GM23338 (cell line): ENCODE results near the gene PML. TPM values are rescaled to one million over a fixed set of nuclear protein-coding genes. Genes with fewer than 3 reads are reported as not detected.

Experiments
- ATAC-seq: fragments of 200-7000 bp; cut with Tn5 transposase; 3 replicates; pipeline ENCODE4 v1.9.1; 2020
- DNase-seq: peaks from one replicate; pipeline ENCODE4 v3.0.0-alpha.2; 2015; ENCODE audit warnings: low spot score
- H2AFZ ChIP-seq: fragments of 200-600 bp; sonication (generic); 2 replicates; pipeline ENCODE4 v1.8.0; 2016; ENCODE audit warnings: antibody characterized with exemption, mild to moderate bottlenecking, moderate library complexity
- H3F3A ChIP-seq: fragments of 200-600 bp; sonication (generic); replicated peaks from 2 replicates; pipeline ENCODE4 v1.8.0; 2017; ENCODE audit warnings: antibody characterized with exemption, mixed run types, low read depth
- H3K27ac ChIP-seq: fragments of 200-600 bp; sonication (generic); 2 replicates; pipeline ENCODE4 v1.6.1; 2016; ENCODE audit warnings: low read depth
- H3K27me3 ChIP-seq: fragments of 200-600 bp; sonication (generic); 2 replicates; pipeline ENCODE4 v1.8.0; 2016; ENCODE audit warnings: mild to moderate bottlenecking, mixed run types, moderate library complexity; ENCODE audit not compliant: insufficient read depth
- H3K36me3 ChIP-seq: fragments of 200-600 bp; sonication (generic); 2 replicates; pipeline ENCODE4 v1.8.0; 2016; ENCODE audit warnings: mild to moderate bottlenecking; ENCODE audit not compliant: insufficient read depth
- H3K4me1 ChIP-seq: fragments of 200-600 bp; sonication (generic); 2 replicates; pipeline ENCODE4 v1.8.0; 2016; ENCODE audit warnings: mild to moderate bottlenecking, moderate library complexity; ENCODE audit not compliant: insufficient read depth
- H3K4me2 ChIP-seq: fragments of 200-600 bp; sonication (generic); 2 replicates; pipeline ENCODE4 v1.7.1; 2017; ENCODE audit warnings: mixed run types
- H3K4me3 ChIP-seq: fragments of 200-600 bp; sonication (generic); 2 replicates; pipeline ENCODE4 v1.6.1; 2016; ENCODE audit warnings: mixed run types
- H3K79me2 ChIP-seq: fragments of 200-600 bp; sonication (generic); replicated peaks from 2 replicates; pipeline ENCODE4 v1.8.0; 2017; ENCODE audit warnings: mild to moderate bottlenecking; ENCODE audit not compliant: insufficient read depth
- H3K9me2 ChIP-seq: fragments of 200-600 bp; sonication (generic); 2 replicates; pipeline ENCODE4 v1.8.0; 2017; ENCODE audit not compliant: insufficient read depth
- H4K20me1 ChIP-seq: fragments of 200-600 bp; sonication (generic); replicated peaks from 2 replicates; pipeline ENCODE4 v1.8.0; 2017; ENCODE audit warnings: mild to moderate bottlenecking; ENCODE audit not compliant: insufficient read depth
- H3K27ac Mint-ChIP-seq: 2 replicates; pipeline ENCODE4 v1.8.0; 2020; ENCODE audit warnings: inconsistent platforms, mild to moderate bottlenecking, moderate library complexity, mixed read lengths
- H3K27me3 Mint-ChIP-seq: 3 replicates; pipeline ENCODE4 v1.8.0; 2022; ENCODE audit warnings: low read depth, mild to moderate bottlenecking, moderate library complexity, mixed read lengths, inconsistent platforms; ENCODE audit not compliant: insufficient read depth, poor library complexity
- H3K36me3 Mint-ChIP-seq: 3 replicates; pipeline ENCODE4 v1.8.0; 2021; ENCODE audit warnings: low read depth, mild to moderate bottlenecking, inconsistent platforms, moderate library complexity, mixed read lengths
- H3K4me1 Mint-ChIP-seq: 3 replicates; pipeline ENCODE4 v1.8.0; 2020; ENCODE audit warnings: mild to moderate bottlenecking, inconsistent platforms, mixed read lengths
- H3K4me3 Mint-ChIP-seq: 3 replicates; pipeline ENCODE4 v1.8.0; 2021; ENCODE audit warnings: moderate library complexity, mild to moderate bottlenecking, inconsistent platforms, mixed read lengths
- H3K9me3 Mint-ChIP-seq: 3 replicates; pipeline ENCODE4 v1.8.0; 2020; ENCODE audit warnings: moderate library complexity, mild to moderate bottlenecking, inconsistent platforms, mixed read lengths
- EZH2 ChIP-seq: fragments of 200-600 bp; sonication (generic); IDR thresholded peaks from one replicate; pipeline ENCODE4 v1.8.0; 2017; ENCODE audit warnings: antibody characterized with exemption, mild to moderate bottlenecking, low read depth; ENCODE audit not compliant: unreplicated experiment
- ZNF114 ChIP-seq: fragments of 250-450 bp; sonication (Bioruptor Pico); IDR thresholded peaks from 2 replicates; pipeline ENCODE4 v1.5.0; 2020; ENCODE audit warnings: mild to moderate bottlenecking, moderate library complexity
- polyA plus RNA-seq: library from polyadenylated mRNA; unstranded; fragments of >200 nt; fragmentation: Nextera tagmentation; extraction: Ambion mirVana; gene quantifications from 2 replicates; pipeline ENCODE4 v1.2.1, GENCODE V29; 2016
- total RNA-seq: library from RNA; depleted of rRNA; stranded (reverse); fragments of >200 nt; shearing (Covaris generic); gene quantifications from 2 replicates; pipeline ENCODE4 v1.2.3, GENCODE V29; 2014
- TF ChIP-seq, protein P1 (sequence below): fragments of 250-450 bp; sonication (Bioruptor Pico); IDR thresholded peaks from 2 replicates; pipeline ENCODE4 v1.5.0; 2020; ENCODE audit warnings: mild to moderate bottlenecking, moderate library complexity
- TF ChIP-seq, protein P2 (sequence below): IDR thresholded peaks from 2 replicates; pipeline ENCODE4 v1.6.1; 2016; ENCODE audit warnings: antibody characterized with exemption
- TF ChIP-seq, protein P3 (sequence below), 2 experiments: fragments of 200-600 bp in 1 of 2; sonication (generic) in 1 of 2; conservative IDR thresholded peaks; 2 replicates each; pipeline versions ENCODE4 v1.5.1 to v1.6.1; 2016 to 2017; ENCODE audit warnings: antibody characterized with exemption in 2 of 2, low read depth in 2 of 2, mild to moderate bottlenecking in 2 of 2, moderate library complexity in 1 of 2

The PML gene
- total and polyA plus RNA-seq, 2 experiments from 2014 or later, result 19.0 to 73.1 TPM

DNA sequence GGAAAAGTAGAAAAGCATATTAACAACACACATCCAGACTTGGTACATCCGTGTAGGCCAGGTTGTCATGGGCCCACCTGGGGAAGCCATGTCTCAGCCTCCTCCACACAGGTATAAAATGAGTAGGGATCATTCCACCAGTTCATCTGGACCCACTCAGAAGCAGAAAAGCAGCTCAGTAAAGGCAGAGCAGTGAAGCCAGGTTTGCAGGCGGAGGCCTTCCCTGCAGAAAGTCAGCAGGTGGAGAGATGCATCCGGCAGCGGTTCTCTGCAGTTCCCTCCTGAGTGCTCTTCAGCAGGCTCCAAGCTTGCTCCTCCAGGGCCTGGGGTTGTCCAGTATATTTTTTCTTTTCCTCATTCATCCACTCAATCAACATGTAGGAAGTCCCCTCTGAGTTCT lies 46.1 kb upstream of the PML start (continued):
- TF ChIP-seq, protein P1, sequence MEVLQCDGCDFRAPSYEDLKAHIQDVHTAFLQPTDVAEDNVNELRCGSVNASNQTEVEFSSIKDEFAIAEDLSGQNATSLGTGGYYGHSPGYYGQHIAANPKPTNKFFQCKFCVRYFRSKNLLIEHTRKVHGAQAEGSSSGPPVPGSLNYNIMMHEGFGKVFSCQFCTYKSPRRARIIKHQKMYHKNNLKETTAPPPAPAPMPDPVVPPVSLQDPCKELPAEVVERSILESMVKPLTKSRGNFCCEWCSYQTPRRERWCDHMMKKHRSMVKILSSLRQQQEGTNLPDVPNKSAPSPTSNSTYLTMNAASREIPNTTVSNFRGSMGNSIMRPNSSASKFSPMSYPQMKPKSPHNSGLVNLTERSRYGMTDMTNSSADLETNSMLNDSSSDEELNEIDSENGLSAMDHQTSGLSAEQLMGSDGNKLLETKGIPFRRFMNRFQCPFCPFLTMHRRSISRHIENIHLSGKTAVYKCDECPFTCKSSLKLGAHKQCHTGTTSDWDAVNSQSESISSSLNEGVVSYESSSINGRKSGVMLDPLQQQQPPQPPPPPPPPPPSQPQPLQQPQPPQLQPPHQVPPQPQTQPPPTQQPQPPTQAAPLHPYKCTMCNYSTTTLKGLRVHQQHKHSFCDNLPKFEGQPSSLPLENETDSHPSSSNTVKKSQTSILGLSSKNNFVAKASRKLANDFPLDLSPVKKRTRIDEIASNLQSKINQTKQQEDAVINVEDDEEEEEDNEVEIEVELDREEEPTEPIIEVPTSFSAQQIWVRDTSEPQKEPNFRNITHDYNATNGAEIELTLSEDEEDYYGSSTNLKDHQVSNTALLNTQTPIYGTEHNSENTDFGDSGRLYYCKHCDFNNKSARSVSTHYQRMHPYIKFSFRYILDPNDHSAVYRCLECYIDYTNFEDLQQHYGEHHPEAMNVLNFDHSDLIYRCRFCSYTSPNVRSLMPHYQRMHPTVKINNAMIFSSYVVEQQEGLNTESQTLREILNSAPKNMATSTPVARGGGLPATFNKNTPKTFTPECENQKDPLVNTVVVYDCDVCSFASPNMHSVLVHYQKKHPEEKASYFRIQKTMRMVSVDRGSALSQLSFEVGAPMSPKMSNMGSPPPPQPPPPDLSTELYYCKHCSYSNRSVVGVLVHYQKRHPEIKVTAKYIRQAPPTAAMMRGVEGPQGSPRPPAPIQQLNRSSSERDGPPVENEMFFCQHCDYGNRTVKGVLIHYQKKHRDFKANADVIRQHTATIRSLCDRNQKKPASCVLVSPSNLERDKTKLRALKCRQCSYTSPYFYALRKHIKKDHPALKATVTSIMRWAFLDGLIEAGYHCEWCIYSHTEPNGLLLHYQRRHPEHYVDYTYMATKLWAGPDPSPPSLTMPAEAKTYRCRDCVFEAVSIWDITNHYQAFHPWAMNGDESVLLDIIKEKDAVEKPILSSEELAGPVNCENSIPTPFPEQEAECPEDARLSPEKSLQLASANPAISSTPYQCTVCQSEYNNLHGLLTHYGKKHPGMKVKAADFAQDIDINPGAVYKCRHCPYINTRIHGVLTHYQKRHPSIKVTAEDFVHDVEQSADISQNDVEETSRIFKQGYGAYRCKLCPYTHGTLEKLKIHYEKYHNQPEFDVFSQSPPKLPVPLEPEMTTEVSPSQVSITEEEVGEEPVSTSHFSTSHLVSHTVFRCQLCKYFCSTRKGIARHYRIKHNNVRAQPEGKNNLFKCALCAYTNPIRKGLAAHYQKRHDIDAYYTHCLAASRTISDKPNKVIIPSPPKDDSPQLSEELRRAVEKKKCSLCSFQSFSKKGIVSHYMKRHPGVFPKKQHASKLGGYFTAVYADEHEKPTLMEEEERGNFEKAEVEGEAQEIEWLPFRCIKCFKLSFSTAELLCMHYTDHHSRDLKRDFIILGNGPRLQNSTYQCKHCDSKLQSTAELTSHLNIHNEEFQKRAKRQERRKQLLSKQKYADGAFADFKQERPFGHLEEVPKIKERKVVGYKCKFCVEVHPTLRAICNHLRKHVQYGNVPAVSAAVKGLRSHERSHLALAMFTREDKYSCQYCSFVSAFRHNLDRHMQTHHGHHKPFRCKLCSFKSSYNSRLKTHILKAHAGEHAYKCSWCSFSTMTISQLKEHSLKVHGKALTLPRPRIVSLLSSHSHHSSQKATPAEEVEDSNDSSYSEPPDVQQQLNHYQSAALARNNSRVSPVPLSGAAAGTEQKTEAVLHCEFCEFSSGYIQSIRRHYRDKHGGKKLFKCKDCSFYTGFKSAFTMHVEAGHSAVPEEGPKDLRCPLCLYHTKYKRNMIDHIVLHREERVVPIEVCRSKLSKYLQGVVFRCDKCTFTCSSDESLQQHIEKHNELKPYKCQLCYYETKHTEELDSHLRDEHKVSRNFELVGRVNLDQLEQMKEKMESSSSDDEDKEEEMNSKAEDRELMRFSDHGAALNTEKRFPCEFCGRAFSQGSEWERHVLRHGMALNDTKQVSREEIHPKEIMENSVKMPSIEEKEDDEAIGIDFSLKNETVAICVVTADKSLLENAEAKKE (CRISPR knock-in tag), result no peak
- TF ChIP-seq, protein P2, sequence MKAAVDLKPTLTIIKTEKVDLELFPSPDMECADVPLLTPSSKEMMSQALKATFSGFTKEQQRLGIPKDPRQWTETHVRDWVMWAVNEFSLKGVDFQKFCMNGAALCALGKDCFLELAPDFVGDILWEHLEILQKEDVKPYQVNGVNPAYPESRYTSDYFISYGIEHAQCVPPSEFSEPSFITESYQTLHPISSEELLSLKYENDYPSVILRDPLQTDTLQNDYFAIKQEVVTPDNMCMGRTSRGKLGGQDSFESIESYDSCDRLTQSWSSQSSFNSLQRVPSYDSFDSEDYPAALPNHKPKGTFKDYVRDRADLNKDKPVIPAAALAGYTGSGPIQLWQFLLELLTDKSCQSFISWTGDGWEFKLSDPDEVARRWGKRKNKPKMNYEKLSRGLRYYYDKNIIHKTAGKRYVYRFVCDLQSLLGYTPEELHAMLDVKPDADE, result no peak
- no peak for TF ChIP-seq EZH2

DNA sequence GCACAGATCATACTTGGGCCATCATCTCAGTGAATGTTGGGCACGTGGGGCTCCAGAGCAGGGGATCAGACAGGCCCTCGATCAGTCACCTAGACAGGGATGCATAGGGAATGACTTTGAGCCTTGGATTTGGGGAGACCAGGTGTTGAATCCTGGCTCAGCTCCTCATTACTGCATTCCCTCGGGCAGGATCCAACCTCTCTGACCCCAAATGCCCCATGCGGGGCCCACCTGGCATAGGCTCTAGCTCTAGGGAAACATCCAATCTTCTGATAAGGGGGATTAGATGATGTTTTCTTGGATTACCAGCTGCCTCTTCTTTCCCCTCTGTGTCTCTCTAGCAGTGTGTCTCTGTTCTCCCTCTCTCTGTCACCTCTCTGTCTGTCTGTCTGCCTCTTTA lies 45.5 kb upstream of the PML start:
- no peak overlapping the region for H3K4me3 ChIP-seq
- no peak overlapping the region for H2AFZ ChIP-seq
- no peaks in the 10 kb centered on the region for H3K79me2 ChIP-seq
- H3K27ac Mint-ChIP-seq, result no peak overlapping the region
- no peaks in the 10 kb centered on the region for H3K9me2 ChIP-seq
- no peak for ATAC-seq
- peaks cover 21% of the 10 kb centered on the region for H3K27me3 Mint-ChIP-seq
- H3K4me1 Mint-ChIP-seq, result peaks cover 19% of the 10 kb centered on the region
- H4K20me1 ChIP-seq, result no peaks in the 10 kb centered on the region
- no peak for DNase-seq
- no peak overlapping the region for H3K4me2 ChIP-seq
- H3K4me3 Mint-ChIP-seq, result no peak overlapping the region
- H3K4me1 ChIP-seq, result peaks cover 4% of the 10 kb centered on the region; the same call in 1 of the 2 replicates
- H3K27me3 ChIP-seq, result no peaks in the 10 kb centered on the region
- H3F3A ChIP-seq, result no peaks in the 10 kb centered on the region
- no peaks in the 10 kb centered on the region; the same call in 2 of the 3 replicates for H3K36me3 Mint-ChIP-seq
- H3K27ac ChIP-seq, result no peak overlapping the region
- no peaks in the 10 kb centered on the region for H3K9me3 Mint-ChIP-seq
- H3K36me3 ChIP-seq, result no peaks in the 10 kb centered on the region
- TF ChIP-seq, protein P3, sequence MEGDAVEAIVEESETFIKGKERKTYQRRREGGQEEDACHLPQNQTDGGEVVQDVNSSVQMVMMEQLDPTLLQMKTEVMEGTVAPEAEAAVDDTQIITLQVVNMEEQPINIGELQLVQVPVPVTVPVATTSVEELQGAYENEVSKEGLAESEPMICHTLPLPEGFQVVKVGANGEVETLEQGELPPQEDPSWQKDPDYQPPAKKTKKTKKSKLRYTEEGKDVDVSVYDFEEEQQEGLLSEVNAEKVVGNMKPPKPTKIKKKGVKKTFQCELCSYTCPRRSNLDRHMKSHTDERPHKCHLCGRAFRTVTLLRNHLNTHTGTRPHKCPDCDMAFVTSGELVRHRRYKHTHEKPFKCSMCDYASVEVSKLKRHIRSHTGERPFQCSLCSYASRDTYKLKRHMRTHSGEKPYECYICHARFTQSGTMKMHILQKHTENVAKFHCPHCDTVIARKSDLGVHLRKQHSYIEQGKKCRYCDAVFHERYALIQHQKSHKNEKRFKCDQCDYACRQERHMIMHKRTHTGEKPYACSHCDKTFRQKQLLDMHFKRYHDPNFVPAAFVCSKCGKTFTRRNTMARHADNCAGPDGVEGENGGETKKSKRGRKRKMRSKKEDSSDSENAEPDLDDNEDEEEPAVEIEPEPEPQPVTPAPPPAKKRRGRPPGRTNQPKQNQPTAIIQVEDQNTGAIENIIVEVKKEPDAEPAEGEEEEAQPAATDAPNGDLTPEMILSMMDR (conservative IDR thresholded peaks at IDR 0.05; ENCODE audit: low read depth in 2 of 2), result no peak
- TF ChIP-seq, protein P2, result no peak
- no peak for TF ChIP-seq ZNF114
